ENCODE measurements around the gene CACHD1. TPM values are rescaled to one million over a fixed set of nuclear protein-coding genes. Genes with fewer than 3 reads are reported as not detected.

Gene CACHD1
- total and polyA plus RNA-seq, 9 of the 15 experiments (the other 6 are each of a cell fraction or from before 2014, with no cell fraction given) = 0.07 TPM; not detected in 8

GRCh38 chr1:64655861-64656260 lies 185.9 kb downstream of the CACHD1 start (continued):
- TF ChIP-seq ARID3A (IDR thresholded peaks at IDR 0.05; ENCODE audit: borderline replicate concordance, low read depth, low read length) = no peak

GRCh38 chr1:64659478-64660138 lies 189.7 kb downstream of the CACHD1 start:
- DNase-seq (ENCODE audit: extremely low read depth in 1 of 4, low spot score in 3 of 4) (no peak), FAIRE-seq (no peak), ATAC-seq (no peak)
- Histone ChIP-seq H3K4me3 (no peak overlapping the region), H3K9ac (ENCODE audit: insufficient read depth in 1 of 2, low read depth in 2 of 2, low read length in 2 of 2) (no peak overlapping the region), H4K20me1 (replicated peaks; ENCODE audit: control insufficient read depth, insufficient read depth, low read length) (no peaks in the 10 kb centered on the region), H3K4me2 (ENCODE audit: insufficient read depth, low read length) (no peak overlapping the region), H3K36me3 (ENCODE audit: control insufficient read depth, insufficient read depth, low read length) (no peaks in the 10 kb centered on the region), H2AFZ (ENCODE audit: low read depth, low read length) (no peak overlapping the region), H3K79me2 (ENCODE audit: control insufficient read depth, insufficient read depth, low read length) (no peaks in the 10 kb centered on the region), H3K27ac (ENCODE audit: extremely low read depth, low read depth, low read length) (no peak overlapping the region), H3K27me3 (ENCODE audit: control insufficient read depth in 2 of 2, insufficient read depth in 2 of 2, low read length in 2 of 2) (peaks cover 3 to 6% of the 10 kb centered on the region in 2 experiments; a peak in 3 of 5 replicates), H3K9me3 (replicated peaks; ENCODE audit: control insufficient read depth, insufficient read depth, low read depth, low read length) (no peaks in the 10 kb centered on the region), H3K4me1 (replicated peaks in 1 of 2; ENCODE audit: control insufficient read depth in 2 of 2, insufficient read depth in 2 of 2, low read length in 2 of 2) (no peaks in the 10 kb centered on the region), H3K9me1 (ENCODE audit: control insufficient read depth, insufficient read depth, low read length) (no peaks in the 10 kb centered on the region)
- ChIA-PET POLR2A (no interaction called here), CTCF (ENCODE audit: low intra/inter-chr PET ratio) (no interaction called here)
- in situ Hi-C loops (cut with MboI) = no loop called here
- intact Hi-C loops (cut with micrococcal nuclease) = loop anchor here (5.0 kb wide), 1 partner anchor 392 kb away; no protein-coding TSS in a partner anchor
- 2% methylated on average over 6 of the region's 6 CpGs for WGBS (ENCODE audit: insufficient coverage, low coverage, missing lambda C conversion rate)
- no TSS peak for BruUV-seq (replicated peaks)
- TF ChIP-seq HOMEZ (CRISPR knock-in tag; IDR thresholded peaks at IDR 0.05) (no peak), PHF20 (IDR thresholded peaks at IDR 0.05; ENCODE audit: partially characterized antibody) (no peak), ZNF324 (CRISPR knock-in tag; IDR thresholded peaks at IDR 0.05) (no peak), MAFG (tag; conservative IDR thresholded peaks at IDR 0.05) (no peak)

Measured in K562 (cell line).